Adipocyte (in vitro differentiated cells): ENCODE measurements around the gene CHN2.

Experiments used
- DNase-seq: peaks from one replicate; pipeline ENCODE4 v3.0.0-alpha.2; 2015; ENCODE audit warnings: low read depth
- H3K27me3 ChIP-seq: replicated peaks from 2 replicates; pipeline ENCODE4 v1.7.0; 2013; ENCODE audit warnings: mild to moderate bottlenecking, low read length, moderate library complexity; ENCODE audit not compliant: control insufficient read depth, insufficient read depth
- H3K36me3 ChIP-seq: 2 replicates; pipeline ENCODE4 v1.7.0; 2013; ENCODE audit warnings: low read length, mild to moderate bottlenecking, moderate library complexity; ENCODE audit not compliant: control insufficient read depth, insufficient read depth, severe bottlenecking
- H3K4me1 ChIP-seq: 2 replicates; pipeline ENCODE4 v1.7.0; 2013; ENCODE audit warnings: mild to moderate bottlenecking, low read length, moderate library complexity; ENCODE audit not compliant: control insufficient read depth, insufficient read depth
- H3K4me3 ChIP-seq: 2 replicates; pipeline ENCODE4 v1.7.0; 2013; ENCODE audit warnings: mild to moderate bottlenecking, low read length, moderate library complexity
- H3K9ac ChIP-seq: 2 replicates; pipeline ENCODE4 v1.7.0; 2013; ENCODE audit warnings: mild to moderate bottlenecking, low read length, moderate library complexity
- H3K9me3 ChIP-seq: 2 replicates; pipeline ENCODE4 v1.7.0; 2013; ENCODE audit warnings: mild to moderate bottlenecking, low read length, moderate library complexity; ENCODE audit not compliant: control insufficient read depth

CHN2 gene

GRCh38 chr7:29331163-29331562 is 136.6 kb downstream of the CHN2 start:
- Histone ChIP-seq H3K9ac (no peak overlapping the region), H3K4me3 (no peak overlapping the region), H3K9me3 (no peaks in the 10 kb centered on the region), H3K4me1 (peaks cover 29% of the 10 kb centered on the region), H3K27me3 (peaks cover 20% of the 10 kb centered on the region), H3K36me3 (no peaks in the 10 kb centered on the region)
- DNase-seq = no peak

DNA sequence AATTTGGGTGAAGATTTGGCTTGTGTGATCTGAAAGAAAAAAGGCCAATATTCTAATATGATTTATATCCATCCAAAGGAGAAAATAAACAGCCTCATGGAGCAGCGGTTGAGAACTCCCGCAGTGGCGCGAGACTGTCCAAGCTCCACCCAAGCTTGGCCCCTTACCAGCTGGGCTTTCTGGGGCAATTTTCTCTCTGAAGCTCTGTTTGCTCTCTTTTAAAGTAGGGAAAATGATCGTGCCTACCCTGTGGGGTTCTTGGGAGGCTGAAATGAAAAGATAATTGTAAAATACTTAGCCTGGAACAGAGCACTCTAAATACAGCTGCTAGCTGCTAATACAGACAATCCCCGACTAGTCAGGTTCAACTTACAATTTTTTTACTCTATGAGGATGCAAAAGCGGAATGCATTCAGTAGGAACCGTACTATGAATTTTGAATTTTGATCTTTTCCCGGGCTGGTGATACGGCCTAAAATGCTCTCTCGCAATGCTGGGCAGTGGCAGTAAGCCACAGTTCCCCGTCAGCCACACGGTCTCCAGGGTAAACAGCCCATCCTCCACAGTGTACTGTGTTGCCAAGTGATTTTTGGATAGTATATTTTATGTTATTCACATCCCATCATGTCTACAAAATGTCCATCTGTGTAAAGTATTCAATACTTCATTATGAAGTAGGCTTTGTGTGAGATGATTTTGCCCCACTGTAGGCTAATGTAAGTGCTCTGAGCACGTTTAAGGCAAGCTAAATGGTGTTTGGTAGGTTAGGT is 137.7 kb downstream of the CHN2 start:
- Histone ChIP-seq H3K27me3 (peaks cover 23% of the 10 kb centered on the region), H3K36me3 (no peaks in the 10 kb centered on the region), H3K9ac (no peak overlapping the region), H3K4me1 (peaks cover 29% of the 10 kb centered on the region), H3K4me3 (no peak overlapping the region), H3K9me3 (no peaks in the 10 kb centered on the region)
- no peak for DNase-seq

DNA sequence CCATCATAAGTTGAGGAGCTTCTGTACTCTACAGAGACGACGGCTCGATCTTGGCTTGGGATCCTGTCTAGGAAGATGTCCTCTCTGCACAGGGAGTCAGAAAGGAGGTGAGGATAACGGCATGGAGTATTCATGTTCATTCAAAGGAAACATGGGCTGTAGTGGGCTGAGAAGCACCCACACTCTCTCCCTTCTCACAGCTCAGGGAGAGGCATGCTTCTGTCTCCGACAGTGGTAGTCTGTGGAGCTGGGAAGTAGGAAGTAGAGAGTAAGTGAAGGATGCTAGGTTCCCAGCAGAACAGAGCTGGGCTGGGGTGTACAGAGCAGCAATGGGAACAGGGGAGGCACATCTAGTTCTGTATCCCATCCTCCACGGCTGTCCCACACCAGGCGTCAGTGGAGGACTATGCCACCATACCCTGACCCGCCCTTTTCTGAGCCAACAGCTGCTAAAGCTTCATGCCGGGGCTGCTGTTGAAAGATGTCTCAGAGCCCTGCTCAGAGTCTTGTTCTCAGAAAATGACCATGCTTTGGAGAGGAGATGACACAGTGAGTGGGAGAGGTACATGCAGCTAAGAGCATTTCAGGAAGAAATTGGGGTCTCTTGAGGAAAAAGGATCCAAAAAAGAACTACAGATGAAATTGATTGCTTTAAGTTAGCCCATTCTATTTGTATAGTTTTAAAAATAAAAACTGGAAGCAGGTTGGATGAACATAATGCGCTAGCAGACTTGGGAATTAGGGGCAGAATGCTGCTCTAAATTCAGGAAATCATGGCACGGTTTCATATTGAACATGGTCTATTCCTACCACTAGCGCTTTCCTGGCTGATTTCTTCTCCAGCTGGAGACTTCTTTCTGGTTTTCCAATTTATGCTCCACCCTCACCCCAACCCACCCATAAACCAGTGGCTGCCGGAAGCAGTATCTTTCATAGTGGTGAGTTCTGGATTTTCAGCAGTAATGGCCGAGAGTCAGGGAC is 138.6 kb downstream of the CHN2 start:
- Histone ChIP-seq H3K4me3 (no peak overlapping the region), H3K27me3 (peaks cover 23% of the 10 kb centered on the region), H3K9ac (no peak overlapping the region), H3K4me1 (peaks cover 24% of the 10 kb centered on the region), H3K9me3 (no peaks in the 10 kb centered on the region), H3K36me3 (no peaks in the 10 kb centered on the region)
- DNase-seq = no peak

DNA sequence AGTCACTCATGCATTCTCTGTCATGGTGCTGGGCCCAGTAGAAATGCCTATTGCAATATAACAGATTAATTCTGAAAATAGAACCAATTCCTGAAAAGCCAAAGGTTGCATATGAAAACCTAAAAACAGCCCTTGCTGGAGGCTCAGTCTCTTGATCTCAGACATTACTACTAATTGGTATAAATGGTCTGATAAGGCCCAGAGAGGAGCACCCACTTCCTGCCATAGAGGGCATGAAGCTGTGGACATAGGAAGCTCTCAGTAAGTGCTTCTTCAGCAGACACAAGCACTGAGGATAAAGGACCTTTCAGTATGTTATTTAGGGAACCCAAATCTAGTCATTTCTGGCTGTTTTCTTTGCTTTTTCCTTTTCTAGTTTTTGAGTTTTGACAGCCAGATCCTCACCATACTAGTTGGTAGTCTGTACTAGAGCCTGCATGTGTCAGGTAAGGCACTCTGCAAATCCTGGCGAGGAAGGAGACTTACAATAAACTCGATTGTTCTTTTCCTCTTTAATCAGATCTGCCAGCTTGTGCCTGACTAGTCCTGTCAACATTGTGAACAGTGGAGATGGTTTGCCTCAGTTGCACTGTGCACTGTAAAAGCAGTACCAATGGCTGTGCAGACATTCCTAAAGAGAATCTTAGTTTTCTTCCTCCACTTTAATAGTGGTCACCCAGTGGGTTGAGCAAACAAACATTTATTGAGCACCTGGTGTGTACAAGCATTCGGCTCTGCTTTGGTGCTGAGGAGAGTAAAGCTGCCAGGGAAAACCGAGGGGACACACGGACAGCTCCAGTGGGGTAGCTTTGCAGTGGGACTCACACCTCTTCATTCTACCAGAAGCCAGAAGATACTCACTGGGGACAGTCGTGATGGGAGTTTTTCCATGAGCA is 140.9 kb downstream of the CHN2 start:
- DNase-seq = no peak
- H3K36me3 ChIP-seq = no peaks in the 10 kb centered on the region
- peaks cover 8% of the 10 kb centered on the region for H3K4me1 ChIP-seq
- no peak overlapping the region for H3K9ac ChIP-seq
- H3K9me3 ChIP-seq = no peaks in the 10 kb centered on the region
- H3K4me3 ChIP-seq = no peak overlapping the region
- H3K27me3 ChIP-seq = peaks cover 23% of the 10 kb centered on the region

- no peak for DNase-seq
These were observed 143.1 kb downstream of the CHN2 start for GRCh38 chr7:29337546-29338116.

GRCh38 chr7:29340696-29341095 is 146.1 kb downstream of the CHN2 start:
- Histone ChIP-seq H3K9ac (no peak overlapping the region), H3K4me1 (peaks cover 8% of the 10 kb centered on the region), H3K36me3 (no peaks in the 10 kb centered on the region), H3K4me3 (no peak overlapping the region), H3K9me3 (no peaks in the 10 kb centered on the region), H3K27me3 (peaks cover 14% of the 10 kb centered on the region)
- no peak for DNase-seq

More at GRCh38 chr7:29337546-29338116, 143.1 kb downstream of the CHN2 start:
- no peak overlapping the region for H3K4me3 ChIP-seq
- H3K27me3 ChIP-seq = peaks cover 23% of the 10 kb centered on the region
- no peaks in the 10 kb centered on the region for H3K9me3 ChIP-seq
- peaks cover 2% of the 10 kb centered on the region for H3K4me1 ChIP-seq
- H3K36me3 ChIP-seq = no peaks in the 10 kb centered on the region
- H3K9ac ChIP-seq = no peak overlapping the region

DNA sequence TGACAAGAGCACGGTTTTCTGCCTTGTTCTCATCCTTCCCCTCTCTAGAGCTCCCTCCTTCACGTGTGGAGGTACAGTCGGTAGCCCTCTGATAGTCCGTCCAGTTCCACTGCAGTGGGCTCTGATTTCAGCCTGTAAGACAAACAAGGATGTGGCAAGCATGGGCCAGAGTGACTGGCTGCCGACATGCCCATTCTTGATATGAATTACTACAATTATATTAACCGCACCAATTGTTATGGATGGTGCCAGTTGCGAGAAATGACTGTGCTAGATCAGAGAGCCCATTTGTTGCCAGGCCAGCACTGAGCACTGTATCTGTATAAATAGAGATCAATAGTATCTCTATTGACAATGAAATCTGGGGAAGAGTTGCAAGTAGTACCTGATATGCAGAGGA is 146.6 kb downstream of the CHN2 start:
- H3K36me3 ChIP-seq = no peaks in the 10 kb centered on the region

GRCh38 chr7:29342761-29343160 is 148.2 kb downstream of the CHN2 start:
- Histone ChIP-seq H3K9me3 (no peaks in the 10 kb centered on the region), H3K9ac (no peak overlapping the region), H3K27me3 (peaks cover 10% of the 10 kb centered on the region), H3K4me1 (peaks cover 8% of the 10 kb centered on the region), H3K4me3 (no peak overlapping the region), H3K36me3 (no peaks in the 10 kb centered on the region)
- DNase-seq = peak; percentile 3

More for the DNA sequence above, 146.6 kb downstream of the CHN2 start:
- Histone ChIP-seq H3K4me1 (peaks cover 8% of the 10 kb centered on the region), H3K4me3 (no peak overlapping the region), H3K9ac (no peak overlapping the region), H3K9me3 (no peaks in the 10 kb centered on the region), H3K27me3 (peaks cover 13% of the 10 kb centered on the region)
- DNase-seq = no peak

- no peak for DNase-seq
- H3K9me3 ChIP-seq = no peaks in the 10 kb centered on the region
- H3K9ac ChIP-seq = no peak overlapping the region
- H3K27me3 ChIP-seq = peaks cover 10% of the 10 kb centered on the region
- H3K4me1 ChIP-seq = peaks cover 8% of the 10 kb centered on the region
- H3K36me3 ChIP-seq = no peaks in the 10 kb centered on the region
- no peak overlapping the region for H3K4me3 ChIP-seq
These were observed 148.8 kb downstream of the CHN2 start for GRCh38 chr7:29343399-29343798.

DNA sequence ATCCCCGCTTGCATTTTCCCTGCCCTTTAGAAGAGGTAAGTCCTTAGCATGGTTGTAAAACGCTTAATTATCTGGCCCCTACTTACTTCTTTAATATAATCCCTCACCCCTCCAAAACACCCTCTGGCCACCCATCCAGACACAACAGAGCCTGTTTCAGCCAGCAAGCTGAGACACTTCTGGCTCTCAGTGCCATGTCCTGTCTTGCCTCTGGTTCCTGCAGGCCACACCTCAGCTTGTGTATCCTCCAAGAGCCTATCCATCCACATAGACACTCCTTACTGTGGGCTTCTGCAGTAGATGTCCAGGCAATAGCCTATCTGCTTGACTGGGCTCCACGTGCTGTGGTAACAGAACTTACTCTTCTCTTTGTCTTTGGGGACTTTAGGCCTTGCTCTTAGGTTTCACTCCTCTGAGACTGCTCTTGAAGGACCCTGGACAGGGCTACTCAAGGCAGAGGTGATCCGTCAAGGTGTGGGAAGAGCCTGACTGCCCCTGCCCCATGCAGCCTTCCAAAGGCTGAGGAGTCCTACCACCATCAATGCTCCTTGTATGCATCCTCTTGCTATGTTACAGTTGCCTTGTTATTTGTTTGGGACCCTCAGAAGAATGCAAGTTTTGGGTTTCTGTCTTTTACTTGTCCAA is 149.9 kb downstream of the CHN2 start:
- no peaks in the 10 kb centered on the region for H3K36me3 ChIP-seq
- H3K9ac ChIP-seq = no peak overlapping the region
- H3K4me1 ChIP-seq = peaks cover 8% of the 10 kb centered on the region
- DNase-seq = no peak
- H3K4me3 ChIP-seq = no peak overlapping the region
- H3K27me3 ChIP-seq = peaks cover 10% of the 10 kb centered on the region
- H3K9me3 ChIP-seq = no peaks in the 10 kb centered on the region
